ENCODE data around the gene TENT4A.

TENT4A gene

DNA sequence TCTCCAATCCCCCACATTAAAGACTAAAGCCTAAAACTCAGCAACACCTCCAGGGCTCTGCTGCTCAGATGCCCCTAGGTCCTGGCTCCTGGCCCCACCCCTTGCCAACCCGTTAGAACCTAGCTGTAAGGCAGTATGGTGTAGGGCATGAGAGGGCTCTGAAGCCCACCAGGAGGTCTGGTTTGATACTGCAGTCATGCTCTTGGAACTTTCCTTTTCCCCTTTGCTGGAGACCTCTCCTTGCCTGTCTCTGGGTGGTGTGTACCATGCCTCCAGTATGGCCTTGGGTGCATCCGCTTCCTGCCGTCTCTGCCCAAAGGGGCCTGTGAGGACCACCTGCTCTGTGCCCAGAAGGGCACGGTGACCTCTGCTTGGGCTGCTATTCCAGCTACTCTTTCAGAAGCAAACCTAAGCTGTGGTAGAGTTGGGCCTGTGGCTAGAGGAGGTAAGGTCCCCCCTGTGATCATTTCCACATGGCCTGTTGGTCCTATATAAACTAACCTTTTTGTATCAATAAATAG, 3.5 kb downstream of the TENT4A start:
- Mint-ChIP-seq H3K27me3 (ENCODE audit: low read depth) (no peaks in the 10 kb centered on the region), H3K27ac (peak overlapping the region; percentile 17), H3K36me3 (ENCODE audit: low read depth) (peaks cover 20% of the 10 kb centered on the region), H3K9me3 (no peaks in the 10 kb centered on the region), H3K4me1 (ENCODE audit: low read depth) (peaks cover 58% of the 10 kb centered on the region), H3K4me3 (peak overlapping the region; percentile 86)
- peak; percentile 3 for DNase-seq (ENCODE audit: low spot score)

DNA sequence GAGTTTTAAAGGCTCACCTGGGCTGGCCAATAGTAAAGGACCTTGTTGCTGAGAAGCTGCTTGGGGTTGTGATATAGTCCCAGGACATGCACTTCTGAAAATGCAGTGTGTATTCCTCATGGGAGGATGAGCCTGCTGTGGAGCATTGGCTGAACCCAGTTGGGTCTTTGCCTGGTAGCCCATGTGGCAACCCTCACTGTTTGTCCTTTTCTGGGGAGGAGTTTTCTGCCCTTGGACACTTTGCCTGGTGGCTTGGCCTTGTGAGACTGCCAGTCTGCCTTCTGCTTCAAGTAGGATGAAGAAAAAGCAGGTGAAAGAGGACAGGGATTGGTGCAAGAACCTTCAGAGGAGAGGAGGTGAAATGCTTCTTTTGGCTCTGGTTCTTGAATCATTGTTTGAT, 4.0 kb downstream of the TENT4A start:
- H3K9me3 Mint-ChIP-seq = no peaks in the 10 kb centered on the region
- H3K27ac Mint-ChIP-seq = no peak overlapping the region
- peaks cover 20% of the 10 kb centered on the region for H3K36me3 Mint-ChIP-seq (ENCODE audit: low read depth)
- DNase-seq (ENCODE audit: low spot score) = peak; percentile 3
- no peaks in the 10 kb centered on the region for H3K27me3 Mint-ChIP-seq (ENCODE audit: low read depth)
- H3K4me3 Mint-ChIP-seq = peak overlapping the region; percentile 86
- peaks cover 59% of the 10 kb centered on the region for H3K4me1 Mint-ChIP-seq (ENCODE audit: low read depth)

DNA sequence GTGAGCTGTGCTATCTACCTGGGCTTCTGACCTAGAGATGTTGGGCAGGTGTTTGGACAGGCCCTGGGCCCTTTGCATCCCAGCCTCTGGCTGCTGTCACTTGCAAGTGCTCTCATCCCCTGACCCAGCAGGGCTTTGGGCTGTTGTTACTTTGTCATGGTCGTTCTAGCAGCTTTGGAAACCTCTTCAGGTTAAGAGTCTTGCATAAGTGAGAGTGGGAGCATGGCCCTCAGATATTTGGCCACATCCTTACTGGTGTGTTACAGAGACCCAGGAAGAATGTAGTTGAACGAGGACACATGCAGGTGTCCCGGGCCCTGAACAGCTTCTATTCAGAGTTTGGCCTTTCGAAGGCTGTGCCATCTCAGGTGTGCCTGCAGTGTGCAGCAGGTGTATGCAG, 4.5 kb downstream of the TENT4A start:
- Mint-ChIP-seq H3K27ac (no peak overlapping the region), H3K36me3 (ENCODE audit: low read depth) (peaks cover 20% of the 10 kb centered on the region), H3K4me3 (peak overlapping the region; percentile 24), H3K9me3 (no peaks in the 10 kb centered on the region), H3K4me1 (ENCODE audit: low read depth) (peaks cover 63% of the 10 kb centered on the region), H3K27me3 (ENCODE audit: low read depth) (no peaks in the 10 kb centered on the region)
- DNase-seq (ENCODE audit: low spot score) = peak; percentile 3

DNA sequence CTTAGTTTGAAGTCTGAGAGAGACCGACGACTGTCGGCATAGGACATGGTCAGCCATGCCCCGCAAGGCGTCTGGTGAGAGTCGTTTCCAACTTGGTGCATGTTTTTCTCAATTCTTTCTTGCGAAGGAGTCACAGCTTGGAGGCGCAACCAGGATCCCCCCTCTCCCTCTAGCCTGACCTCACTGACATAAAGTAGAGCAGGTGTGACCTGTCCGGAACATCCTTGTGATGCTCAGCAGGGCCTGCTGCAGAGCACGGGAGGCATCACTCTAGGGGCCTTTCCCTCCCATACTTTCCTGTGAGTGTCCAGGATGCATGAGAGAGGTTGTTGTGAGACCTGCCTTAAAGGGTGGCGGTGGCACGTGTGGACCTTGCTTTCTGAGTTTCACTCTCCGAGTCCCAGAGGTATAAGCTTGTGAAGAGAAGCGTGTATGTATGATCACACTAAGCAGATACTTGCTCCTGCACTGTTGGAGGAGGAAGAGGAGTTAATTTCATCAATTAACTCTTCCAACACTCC, 5.0 kb downstream of the TENT4A start:
- Mint-ChIP-seq H3K27ac (no peak overlapping the region), H3K36me3 (ENCODE audit: low read depth) (peaks cover 21% of the 10 kb centered on the region), H3K4me3 (no peak overlapping the region), H3K9me3 (no peaks in the 10 kb centered on the region), H3K4me1 (ENCODE audit: low read depth) (peaks cover 66% of the 10 kb centered on the region), H3K27me3 (ENCODE audit: low read depth) (no peaks in the 10 kb centered on the region)
- DNase-seq (ENCODE audit: low spot score) = no peak

DNA sequence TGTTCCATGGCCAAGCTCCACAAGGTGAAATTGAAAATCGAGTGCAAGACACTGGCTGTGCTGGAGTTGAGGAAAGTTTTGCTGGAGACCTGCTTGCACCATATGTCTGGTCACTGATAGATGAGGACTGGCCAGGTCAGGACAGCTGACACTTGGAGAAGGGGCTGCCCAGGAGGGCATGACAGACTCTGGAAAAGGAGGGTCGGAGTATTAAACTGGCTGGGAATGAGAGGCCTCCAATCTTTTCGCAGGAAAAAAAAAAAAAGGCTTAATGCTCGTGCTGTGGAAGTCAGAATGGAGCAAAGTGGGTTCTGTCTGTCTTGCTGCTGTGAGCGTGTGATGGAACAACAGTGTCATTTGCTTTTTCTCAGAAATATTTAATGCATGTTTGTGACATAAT, 5.5 kb downstream of the TENT4A start:
- Mint-ChIP-seq H3K4me3 (no peak overlapping the region), H3K9me3 (no peaks in the 10 kb centered on the region), H3K27me3 (ENCODE audit: low read depth) (no peaks in the 10 kb centered on the region), H3K4me1 (ENCODE audit: low read depth) (peaks cover 71% of the 10 kb centered on the region), H3K36me3 (ENCODE audit: low read depth) (peaks cover 26% of the 10 kb centered on the region), H3K27ac (no peak overlapping the region)
- peak; percentile 1 for DNase-seq (ENCODE audit: low spot score)

DNA sequence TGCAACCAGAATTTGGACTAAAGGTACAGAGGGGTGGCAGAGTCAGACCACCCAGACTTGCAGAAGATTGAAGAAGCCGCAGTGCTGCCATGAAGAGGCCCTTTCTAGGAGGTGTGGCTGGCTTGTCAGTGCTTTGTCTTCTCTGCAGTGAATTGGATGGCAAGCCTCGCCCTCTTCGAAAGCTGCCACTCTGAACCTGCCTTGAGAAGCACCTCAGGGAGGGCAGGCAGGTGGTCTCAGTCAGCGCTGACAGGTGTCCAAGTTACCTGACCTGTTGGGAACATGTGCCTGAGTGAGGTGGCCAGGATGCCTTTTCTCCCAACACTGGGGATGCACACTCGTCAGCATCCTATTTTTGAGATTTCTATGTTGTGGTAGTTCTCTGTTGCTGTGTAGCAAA, 6.2 kb downstream of the TENT4A start:
- no peak for DNase-seq (ENCODE audit: low spot score)
- Mint-ChIP-seq H3K36me3 (ENCODE audit: low read depth) (peaks cover 32% of the 10 kb centered on the region), H3K4me3 (no peak overlapping the region), H3K27ac (peak overlapping the region; percentile 21), H3K4me1 (ENCODE audit: low read depth) (peaks cover 76% of the 10 kb centered on the region), H3K9me3 (no peaks in the 10 kb centered on the region), H3K27me3 (ENCODE audit: low read depth) (no peaks in the 10 kb centered on the region)

DNA sequence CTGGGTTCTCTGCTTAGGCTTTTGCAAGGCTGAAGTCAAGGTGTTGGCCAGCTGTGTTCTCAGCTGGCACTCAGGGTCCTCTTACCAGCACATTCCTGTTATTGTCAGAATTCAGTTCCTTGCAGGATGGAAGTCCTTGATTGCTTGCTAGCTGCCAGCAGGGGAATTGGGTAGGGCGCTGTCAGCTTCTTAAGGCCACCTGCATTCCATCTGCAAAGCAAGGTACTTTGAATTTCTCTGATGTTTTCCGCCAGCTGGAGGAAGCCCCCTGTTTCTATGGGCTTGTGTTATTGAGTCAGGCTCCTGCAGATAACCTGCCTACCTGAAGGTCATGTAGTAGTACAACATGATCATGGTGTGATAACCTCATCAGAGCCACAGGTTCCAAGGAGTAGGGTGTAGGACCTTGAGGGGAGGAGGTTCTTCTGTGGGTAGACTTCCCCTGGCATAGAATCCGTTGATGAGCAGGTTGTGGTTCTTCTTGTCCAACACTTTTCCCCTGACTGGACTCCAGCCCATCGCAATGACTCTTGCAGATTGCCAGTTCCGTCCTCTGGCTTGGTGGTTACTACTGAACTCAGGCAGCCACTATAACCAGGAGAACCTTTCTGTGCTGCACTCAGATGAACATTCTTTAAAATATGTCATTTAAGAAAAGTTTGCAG, 6.8 kb downstream of the TENT4A start:
- Mint-ChIP-seq H3K4me1 (ENCODE audit: low read depth) (peaks cover 76% of the 10 kb centered on the region), H3K9me3 (no peaks in the 10 kb centered on the region), H3K36me3 (ENCODE audit: low read depth) (peaks cover 35% of the 10 kb centered on the region), H3K27me3 (ENCODE audit: low read depth) (no peaks in the 10 kb centered on the region), H3K27ac (peak overlapping the region; percentile 21), H3K4me3 (no peak overlapping the region)
- no peak for DNase-seq (ENCODE audit: low spot score)

DNA sequence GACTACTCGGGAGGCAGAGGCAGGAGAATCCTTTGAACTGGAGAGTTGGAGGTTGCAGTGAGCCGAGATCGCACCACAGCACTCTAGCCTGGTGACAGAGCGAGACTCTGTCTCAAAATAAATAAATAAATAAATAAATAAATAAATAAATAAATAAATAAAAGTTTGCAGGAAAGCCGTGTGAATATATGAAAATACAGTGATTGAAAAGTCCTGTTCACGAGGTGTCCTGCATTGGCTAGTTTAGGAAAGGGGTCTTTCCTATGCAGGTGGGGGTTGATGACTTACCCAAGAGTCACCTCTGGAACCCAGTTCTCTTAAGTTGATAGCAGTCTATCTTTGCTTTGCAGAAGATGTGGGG, 7.3 kb downstream of the TENT4A start:
- H3K36me3 Mint-ChIP-seq (ENCODE audit: low read depth) = peaks cover 35% of the 10 kb centered on the region
- DNase-seq (ENCODE audit: low spot score) = no peak
- no peaks in the 10 kb centered on the region for H3K9me3 Mint-ChIP-seq
- H3K4me3 Mint-ChIP-seq = no peak overlapping the region
- H3K27me3 Mint-ChIP-seq (ENCODE audit: low read depth) = no peaks in the 10 kb centered on the region
- peaks cover 74% of the 10 kb centered on the region for H3K4me1 Mint-ChIP-seq (ENCODE audit: low read depth)
- H3K27ac Mint-ChIP-seq = no peak overlapping the region

DNA sequence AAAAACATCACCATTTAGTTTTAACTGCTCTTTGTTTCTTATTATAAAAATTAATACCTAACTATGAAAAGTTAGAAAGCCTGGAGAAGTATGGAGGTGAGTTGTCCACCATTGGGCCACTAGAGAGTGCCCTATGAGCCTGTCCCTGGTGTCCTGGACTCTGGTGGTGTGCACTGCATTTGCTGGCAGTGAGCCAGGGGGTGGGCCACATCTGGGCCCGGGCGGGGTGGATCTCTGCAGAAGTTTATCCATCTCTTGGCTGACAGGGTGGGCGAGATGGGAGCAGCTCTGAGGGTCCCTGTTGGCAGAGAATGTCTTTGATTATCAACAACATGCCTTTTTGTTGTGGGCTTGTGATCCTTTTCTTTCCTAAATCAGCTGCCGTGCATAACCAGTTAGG, 8.2 kb downstream of the TENT4A start:
- H3K36me3 Mint-ChIP-seq (ENCODE audit: low read depth) = peaks cover 38% of the 10 kb centered on the region
- H3K27ac Mint-ChIP-seq = peak overlapping the region; percentile 66

DNA sequence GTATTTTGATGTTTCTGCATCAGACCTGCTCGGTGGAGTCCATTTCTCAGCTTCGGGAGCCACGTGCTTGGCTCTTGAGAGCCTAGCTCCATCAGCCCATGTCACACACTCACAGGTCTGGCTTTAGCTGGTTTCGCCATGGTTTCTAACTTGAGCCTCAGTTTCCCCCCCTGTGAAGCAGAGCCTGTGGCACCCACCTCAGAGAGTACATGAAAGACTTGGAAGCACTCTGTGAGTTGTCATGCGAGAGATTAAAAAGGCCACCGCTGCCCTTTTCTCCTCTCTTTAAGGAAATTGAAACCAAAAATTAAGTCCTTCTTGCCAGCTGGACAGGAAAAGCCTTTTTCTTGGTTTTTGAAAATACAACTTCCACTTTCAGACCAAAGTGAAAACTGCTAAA, 8.8 kb downstream of the TENT4A start:
- DNase-seq (ENCODE audit: low spot score) = no peak
- Mint-ChIP-seq H3K36me3 (ENCODE audit: low read depth) (peaks cover 42% of the 10 kb centered on the region), H3K27me3 (ENCODE audit: low read depth) (no peaks in the 10 kb centered on the region), H3K27ac (peak overlapping the region; percentile 66), H3K4me3 (peak overlapping the region; percentile 65), H3K9me3 (no peaks in the 10 kb centered on the region), H3K4me1 (ENCODE audit: low read depth) (peaks cover 68% of the 10 kb centered on the region)

More for the DNA sequence above, 8.2 kb downstream of the TENT4A start:
- DNase-seq (ENCODE audit: low spot score) = no peak
- Mint-ChIP-seq H3K4me3 (peak overlapping the region; percentile 65), H3K9me3 (no peaks in the 10 kb centered on the region), H3K27me3 (ENCODE audit: low read depth) (no peaks in the 10 kb centered on the region), H3K4me1 (ENCODE audit: low read depth) (peaks cover 70% of the 10 kb centered on the region)

DNA sequence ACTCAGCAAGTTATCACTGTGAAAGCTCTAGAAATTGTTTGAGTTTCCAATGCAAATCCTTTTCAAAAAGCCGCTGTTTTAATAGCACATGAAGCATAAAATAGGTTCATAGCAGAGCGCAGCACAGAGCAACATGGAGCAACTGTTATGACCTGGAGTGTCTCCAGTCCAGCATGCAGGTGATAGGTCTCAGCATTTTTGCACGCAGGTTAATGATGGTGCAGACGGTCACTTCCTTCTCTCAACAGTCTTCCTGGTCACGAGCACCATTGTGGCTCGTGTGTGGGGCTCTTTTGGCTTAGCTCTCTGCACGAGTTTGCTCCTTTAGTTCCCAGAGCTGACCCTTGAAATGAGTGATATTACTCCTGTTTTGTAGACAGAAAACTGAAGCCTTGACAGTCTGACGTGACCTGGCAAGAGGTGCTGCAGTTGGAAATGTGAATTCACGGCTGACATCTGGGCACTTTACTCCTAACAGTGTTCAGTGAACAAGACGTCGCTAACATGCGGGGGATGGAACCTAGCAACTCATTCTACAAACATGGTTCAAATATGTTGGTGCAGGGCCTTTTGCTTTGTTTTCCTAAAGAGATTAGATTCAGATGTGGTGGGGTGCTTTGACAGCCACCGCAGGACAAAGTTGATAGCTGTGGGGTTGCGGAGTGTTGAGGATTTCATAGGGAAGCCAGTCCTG, 10.0 kb downstream of the TENT4A start:
- peaks cover 35% of the 10 kb centered on the region for H3K36me3 Mint-ChIP-seq (ENCODE audit: low read depth)

DNA sequence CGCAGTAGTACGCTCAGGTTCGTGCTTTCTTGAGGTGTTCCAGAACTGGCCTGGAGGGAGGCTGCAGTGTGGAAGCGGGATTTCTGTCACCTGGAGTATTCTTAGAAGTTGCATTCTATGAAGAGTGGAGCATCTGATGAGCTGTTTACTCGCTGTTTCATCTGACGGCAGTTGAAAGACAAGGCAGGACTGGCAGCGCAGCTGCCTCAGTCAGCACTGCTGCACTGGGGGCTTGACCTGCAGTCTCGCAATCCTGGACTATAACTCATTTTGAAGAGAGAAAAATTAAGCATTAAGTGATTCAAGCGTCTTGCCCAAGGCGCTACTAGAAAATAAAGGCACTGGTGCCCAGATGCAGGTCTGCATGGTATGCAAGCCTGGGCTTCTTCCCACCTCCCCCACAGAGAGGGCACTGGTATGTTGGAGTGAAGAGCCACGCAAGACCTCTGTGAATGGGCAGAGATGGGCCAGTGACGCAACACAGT, 10.6 kb downstream of the TENT4A start:
- Mint-ChIP-seq H3K27me3 (ENCODE audit: low read depth) (no peaks in the 10 kb centered on the region), H3K4me1 (ENCODE audit: low read depth) (peaks cover 66% of the 10 kb centered on the region), H3K9me3 (no peaks in the 10 kb centered on the region), H3K27ac (peak overlapping the region; percentile 42), H3K4me3 (no peak overlapping the region), H3K36me3 (ENCODE audit: low read depth) (peaks cover 29% of the 10 kb centered on the region)
- DNase-seq (ENCODE audit: low spot score) = no peak

More for the DNA sequence above, 10.0 kb downstream of the TENT4A start:
- Mint-ChIP-seq H3K4me1 (ENCODE audit: low read depth) (peaks cover 69% of the 10 kb centered on the region), H3K27me3 (ENCODE audit: low read depth) (no peaks in the 10 kb centered on the region), H3K4me3 (no peak overlapping the region), H3K9me3 (no peaks in the 10 kb centered on the region), H3K27ac (peak overlapping the region; percentile 42)
- DNase-seq (ENCODE audit: low spot score) = no peak

DNA sequence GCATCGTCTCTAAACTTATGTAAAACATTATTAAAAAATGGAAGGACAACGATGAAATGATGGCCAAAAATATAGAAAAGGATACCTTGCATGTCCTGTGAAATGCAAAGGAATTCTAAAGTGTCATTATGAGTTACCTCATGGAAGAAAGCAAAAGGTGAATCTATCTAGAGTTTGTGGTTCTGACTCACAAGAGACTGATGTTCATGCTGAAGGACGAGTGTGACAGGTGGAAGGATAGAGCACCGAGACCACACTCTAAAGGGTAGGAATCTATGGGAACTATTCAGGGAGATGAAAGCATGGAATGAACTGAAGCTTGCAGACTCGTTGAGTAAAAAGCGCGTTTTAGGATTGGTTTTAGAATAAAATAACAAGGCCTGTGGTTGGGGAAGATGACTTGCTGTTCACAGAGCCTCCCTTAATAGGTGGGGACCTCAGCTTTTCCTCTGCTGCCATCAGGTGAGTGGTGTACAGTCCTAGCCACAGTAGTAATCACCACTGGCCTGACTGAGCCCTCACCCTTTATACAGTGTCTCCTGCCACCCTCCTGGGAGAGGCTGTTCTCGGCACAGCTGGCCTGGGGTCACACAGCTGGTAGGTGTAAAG, 11.2 kb downstream of the TENT4A start:
- Mint-ChIP-seq H3K27ac (peak overlapping the region; percentile 35), H3K9me3 (no peaks in the 10 kb centered on the region)

DNA sequence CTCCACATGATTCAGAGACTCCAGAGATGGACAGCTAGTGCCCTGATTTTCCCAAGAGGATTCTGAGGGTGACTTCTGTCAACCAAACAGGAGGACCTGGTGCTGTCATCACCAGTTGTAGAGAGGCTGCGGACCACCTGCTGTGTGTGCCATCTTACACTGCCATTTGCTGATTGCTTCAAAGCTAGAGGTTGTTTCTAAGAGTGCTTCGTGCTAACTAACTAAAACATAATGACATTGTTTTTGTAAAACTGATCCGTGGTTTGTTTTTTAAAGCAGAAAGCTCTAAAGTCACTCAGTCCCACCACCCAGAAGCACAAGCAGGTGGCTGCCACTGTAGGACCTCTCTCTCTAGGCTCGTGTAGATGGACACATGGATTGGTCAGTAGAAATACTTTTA, 12.2 kb downstream of the TENT4A start:
- H3K27ac Mint-ChIP-seq = no peak overlapping the region

More for the DNA sequence above, 11.2 kb downstream of the TENT4A start:
- Mint-ChIP-seq H3K36me3 (ENCODE audit: low read depth) (peaks cover 27% of the 10 kb centered on the region), H3K4me1 (ENCODE audit: low read depth) (peaks cover 67% of the 10 kb centered on the region), H3K27me3 (ENCODE audit: low read depth) (no peaks in the 10 kb centered on the region), H3K4me3 (no peak overlapping the region)
- DNase-seq (ENCODE audit: low spot score) = no peak

More for the DNA sequence above, 12.2 kb downstream of the TENT4A start:
- Mint-ChIP-seq H3K4me3 (no peak overlapping the region), H3K27me3 (ENCODE audit: low read depth) (no peaks in the 10 kb centered on the region), H3K4me1 (ENCODE audit: low read depth) (peaks cover 65% of the 10 kb centered on the region), H3K36me3 (ENCODE audit: low read depth) (peaks cover 27% of the 10 kb centered on the region), H3K9me3 (no peaks in the 10 kb centered on the region)
- DNase-seq (ENCODE audit: low spot score) = no peak
